Measurements from ENCODE around the gene MPIG6B.

GRCh38 chr6:31687321-31687720 lies 35.9 kb upstream of the MPIG6B start:
- no peak for TF ChIP-seq CTCF (IDR thresholded peaks at IDR 0.05)
- TF ChIP-seq POLR2A (IDR thresholded peaks at IDR 0.05) = no peak
